ENCODE results near the gene GPR3.

DNA sequence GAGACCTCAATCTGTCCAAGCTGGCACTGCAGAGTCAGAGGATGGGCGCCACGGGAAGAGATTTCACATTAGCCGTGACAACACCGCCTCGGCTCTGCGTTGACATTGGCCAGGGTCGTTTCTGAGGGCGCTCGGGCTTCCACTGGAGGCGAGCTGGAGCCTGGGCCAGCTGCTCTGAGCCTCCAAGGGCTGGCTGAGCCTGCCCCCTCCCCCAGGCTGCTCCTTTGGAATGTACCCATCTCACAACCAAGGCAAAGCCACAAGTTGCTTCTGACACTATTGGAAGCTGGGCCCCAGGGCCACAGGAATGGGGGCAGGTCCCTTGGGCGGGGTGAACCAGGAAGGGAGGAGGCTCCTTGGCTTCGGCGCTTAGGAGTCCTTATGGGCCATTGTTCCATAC, 12.7 kb downstream of the GPR3 start:
- TF ChIP-seq SUZ12 (IDR thresholded peaks at IDR 0.05): no peak
- TF ChIP-seq SP1 (IDR thresholded peaks at IDR 0.05): no peak
- TF ChIP-seq ELF4 (IDR thresholded peaks at IDR 0.05): no peak
- TF ChIP-seq BHLHE40 (IDR thresholded peaks at IDR 0.05; ENCODE audit: borderline replicate concordance): no peak
- no peak for TF ChIP-seq L3MBTL2 (conservative IDR thresholded peaks at IDR 0.05)
- TF ChIP-seq HDGF (IDR thresholded peaks at IDR 0.05; ENCODE audit: borderline replicate concordance): no peak
- TF ChIP-seq FOXK2 (IDR thresholded peaks at IDR 0.05): no peak
- no peak for TF ChIP-seq TARDBP (IDR thresholded peaks at IDR 0.05)
- TF ChIP-seq ZNF384 (IDR thresholded peaks at IDR 0.05): no peak

Measured in HEK293T (cell line).